ENCODE results near the gene NR2F1-AS1.

Gene NR2F1-AS1

DNA sequence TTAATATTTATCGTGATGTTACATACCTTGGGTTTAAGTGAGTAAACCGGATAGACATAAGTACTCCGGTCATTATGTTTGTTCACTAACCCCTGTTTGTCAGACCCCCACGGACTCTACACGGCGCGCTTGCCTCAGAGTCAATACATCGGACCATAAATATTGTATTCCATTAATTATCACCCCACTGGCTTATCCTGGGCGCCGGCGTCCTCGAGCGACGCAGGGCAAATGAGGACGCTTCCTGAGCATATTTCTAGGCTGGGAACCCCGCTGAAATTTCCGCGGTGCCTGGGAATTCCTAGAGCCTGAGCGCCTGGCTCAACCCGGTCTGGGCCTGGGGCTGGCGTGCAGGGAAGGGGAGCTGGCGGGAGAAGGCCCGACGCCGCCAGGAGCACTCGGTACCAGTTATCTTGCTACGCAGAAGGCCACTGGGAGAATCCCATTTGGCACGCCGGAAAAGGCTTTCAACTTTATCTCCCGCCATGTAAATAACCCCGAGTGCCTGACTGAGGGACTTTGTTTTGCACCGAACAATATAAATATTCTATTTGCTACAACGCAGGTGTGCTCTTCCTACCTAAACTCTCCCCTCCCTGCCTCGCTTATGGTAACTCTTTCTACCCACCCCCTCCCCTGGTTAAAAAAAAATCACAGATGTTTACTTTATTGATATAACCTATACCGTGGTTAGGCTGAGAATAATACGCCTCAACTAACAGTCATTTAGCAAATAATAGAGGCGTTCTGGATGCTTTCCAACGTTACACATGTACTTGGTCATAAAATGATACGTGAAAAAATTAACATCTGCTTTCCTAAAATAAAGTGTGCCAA is 21.4 kb upstream of the NR2F1-AS1 start:
- no peak for DNase-seq

DNA sequence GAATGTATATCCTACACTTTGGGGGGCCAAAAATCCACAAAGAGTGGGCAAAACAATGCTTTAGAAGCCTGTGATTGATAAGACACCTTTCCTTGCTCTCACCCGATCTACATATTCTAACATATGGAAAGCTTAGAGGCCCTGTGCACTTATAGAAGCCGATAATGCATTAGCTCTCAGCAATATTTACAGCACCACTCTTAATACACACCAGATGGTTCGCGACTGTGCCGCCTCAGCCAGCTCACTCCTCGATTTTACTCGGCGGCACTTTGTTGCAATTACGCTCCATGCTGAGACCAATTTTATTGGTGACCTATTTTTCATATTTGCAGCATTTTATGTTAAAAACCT is 20.8 kb upstream of the NR2F1-AS1 start:
- DNase-seq = no peak

DNA sequence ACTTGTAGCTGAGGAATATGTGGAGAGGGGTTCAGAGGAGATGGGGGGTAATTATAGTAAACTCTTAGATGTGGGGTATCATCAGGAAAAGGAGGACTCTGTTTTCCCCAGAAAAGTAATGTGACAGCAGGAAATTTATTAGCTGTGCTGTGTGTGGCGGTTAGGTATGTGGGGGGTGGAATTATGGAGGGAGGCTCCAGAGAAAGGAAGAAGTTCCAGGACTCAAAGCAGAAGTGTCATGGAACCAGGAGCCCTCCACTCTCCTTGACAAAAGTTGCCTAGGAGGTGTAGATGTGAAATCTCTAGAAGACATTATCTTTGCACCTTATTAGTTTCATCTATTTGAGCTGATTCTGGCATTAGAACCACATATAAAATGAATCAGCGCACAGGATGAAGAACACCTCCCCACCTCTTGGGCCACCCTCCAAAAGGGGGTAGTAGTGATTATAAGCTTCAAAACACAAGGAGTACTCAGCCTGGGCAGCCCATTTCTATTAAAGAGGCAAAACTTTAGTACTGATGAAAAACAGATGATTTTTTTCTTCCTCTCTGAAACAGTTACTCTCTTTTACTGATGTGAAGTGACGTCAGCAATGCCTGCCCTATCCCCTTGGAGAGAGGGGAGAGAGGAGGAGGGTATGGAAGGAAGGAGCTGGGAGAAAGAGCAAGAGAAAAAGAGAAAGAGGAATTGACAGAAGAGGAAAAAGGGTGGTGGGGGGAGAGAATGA is 20.2 kb upstream of the NR2F1-AS1 start:
- no peak for DNase-seq

DNA sequence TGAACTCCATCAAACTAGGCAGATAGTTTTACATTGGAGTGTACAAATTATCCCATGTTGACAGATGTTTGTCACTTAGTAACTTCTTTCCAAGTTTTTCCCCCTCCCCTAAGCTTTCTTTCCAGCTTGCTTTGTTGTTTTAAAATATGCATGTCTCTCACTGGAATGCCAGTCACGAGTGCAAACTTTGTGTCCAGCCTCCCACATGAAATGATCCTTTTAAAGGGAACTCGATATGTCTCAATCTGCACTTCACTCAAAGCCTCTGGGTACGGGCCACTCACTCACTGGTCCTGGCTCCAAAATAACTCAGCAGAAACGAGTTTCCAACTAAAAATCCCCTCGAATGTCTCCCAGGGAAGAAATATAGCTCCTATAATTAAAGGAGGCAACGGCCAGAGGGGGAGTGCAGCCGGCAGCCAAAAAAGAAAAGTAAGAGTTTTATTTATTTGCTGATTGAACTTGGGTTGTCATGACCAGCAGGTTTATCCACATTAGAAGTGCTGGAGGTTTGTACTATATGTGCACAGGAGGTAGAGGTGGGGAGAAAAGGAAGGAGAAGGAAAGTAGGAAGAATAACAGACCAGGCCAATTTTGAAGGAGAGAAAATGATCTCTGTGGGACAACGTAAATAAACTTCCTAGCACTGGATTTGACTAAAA is 19.5 kb upstream of the NR2F1-AS1 start:
- DNase-seq = no peak

DNA sequence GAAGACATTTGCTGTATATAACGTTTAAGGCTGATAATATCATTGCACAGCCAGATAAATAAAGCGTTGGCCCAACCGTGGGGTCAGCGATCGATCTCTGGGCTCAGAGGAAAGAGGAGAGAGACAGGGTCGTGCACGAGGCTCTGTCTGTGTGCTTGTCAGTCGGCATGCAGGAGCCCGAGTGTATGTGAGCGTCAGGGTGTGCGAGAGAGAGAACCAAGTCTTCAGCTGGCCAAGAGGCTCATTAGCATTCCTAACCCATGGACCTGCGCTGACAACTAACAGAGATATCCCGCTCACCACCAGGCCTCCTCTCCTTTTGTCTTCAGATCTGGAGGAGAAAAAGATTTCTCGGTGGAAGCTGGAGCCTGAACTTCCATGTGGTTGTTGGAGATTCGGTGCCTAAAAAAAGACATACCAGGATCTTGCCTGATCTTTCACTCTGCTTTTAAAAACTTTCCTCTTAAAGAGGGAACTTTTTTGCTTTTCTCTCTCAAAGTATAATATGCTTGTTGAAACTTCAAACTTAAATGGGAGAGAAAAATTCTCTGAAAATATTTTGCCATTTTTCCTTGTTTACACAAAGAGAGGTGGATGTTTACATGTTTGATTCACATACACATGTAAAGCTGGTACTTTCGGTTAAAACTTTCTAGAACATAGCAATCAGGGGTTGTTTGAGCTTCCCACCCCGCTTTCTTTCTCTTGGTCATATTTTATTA is 18.5 kb upstream of the NR2F1-AS1 start:
- DNase-seq = no peak

DNA sequence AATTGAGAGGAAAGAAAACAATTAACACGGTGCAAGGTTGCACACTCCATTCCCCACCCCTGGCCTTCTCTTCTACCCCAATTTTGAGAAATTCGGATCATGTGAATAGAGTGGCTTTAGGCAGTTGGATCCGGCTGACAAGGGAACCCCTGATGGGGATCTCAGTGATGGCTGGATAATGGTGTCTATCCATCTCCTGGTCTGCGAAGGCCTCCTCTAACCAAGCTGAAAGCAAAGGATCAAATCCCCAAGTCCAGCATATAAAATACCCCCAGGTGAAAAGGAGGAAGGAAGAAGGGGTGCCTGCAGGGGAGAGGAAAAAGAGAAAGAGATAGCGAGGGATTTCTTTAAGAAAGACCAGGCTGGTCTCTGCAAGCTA is 18.0 kb upstream of the NR2F1-AS1 start:
- DNase-seq = no peak

DNA sequence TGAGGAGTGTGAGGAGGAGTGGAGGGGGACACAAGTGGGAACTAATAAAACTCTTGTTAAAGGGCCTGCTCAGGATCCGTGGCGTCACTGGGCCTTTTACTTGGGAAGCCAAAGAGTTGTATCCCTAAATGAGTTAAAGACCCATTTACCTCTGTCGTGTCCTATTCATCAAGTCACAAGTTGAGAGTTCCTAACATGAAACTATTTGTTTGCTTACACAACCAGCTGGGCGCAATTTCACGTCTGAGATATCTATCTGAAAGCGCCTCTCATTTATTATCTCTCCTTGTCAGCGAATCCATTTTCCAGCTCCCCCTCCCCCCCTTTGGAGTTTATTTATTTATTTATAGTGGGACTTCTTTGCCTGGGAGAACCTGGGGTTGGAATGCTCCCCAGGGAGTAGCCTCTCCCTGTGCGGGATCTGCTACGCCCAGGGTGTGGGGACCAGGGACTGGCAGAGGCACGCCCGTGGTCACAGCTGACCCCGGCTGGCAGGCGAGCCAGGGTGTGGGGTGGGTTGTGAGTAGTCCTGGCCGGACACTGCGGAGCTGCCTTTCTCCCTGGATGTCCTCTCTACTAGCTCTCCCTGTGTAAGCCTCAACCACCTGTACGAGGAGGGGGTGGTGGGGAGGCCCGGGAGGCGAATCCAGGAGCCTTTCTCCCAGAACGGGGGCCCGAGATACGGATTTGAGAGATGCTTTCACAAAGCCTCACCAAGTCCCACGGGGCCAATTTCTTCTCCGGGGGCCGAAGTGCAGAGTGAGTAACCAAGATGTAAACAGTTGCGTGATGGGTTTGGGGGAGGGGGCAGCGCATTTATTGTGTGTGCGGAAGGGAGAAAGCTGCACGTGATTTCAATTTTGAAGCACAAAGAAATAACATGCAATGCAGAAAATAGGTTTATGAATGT is 17.3 kb upstream of the NR2F1-AS1 start:
- no peak for DNase-seq

DNA sequence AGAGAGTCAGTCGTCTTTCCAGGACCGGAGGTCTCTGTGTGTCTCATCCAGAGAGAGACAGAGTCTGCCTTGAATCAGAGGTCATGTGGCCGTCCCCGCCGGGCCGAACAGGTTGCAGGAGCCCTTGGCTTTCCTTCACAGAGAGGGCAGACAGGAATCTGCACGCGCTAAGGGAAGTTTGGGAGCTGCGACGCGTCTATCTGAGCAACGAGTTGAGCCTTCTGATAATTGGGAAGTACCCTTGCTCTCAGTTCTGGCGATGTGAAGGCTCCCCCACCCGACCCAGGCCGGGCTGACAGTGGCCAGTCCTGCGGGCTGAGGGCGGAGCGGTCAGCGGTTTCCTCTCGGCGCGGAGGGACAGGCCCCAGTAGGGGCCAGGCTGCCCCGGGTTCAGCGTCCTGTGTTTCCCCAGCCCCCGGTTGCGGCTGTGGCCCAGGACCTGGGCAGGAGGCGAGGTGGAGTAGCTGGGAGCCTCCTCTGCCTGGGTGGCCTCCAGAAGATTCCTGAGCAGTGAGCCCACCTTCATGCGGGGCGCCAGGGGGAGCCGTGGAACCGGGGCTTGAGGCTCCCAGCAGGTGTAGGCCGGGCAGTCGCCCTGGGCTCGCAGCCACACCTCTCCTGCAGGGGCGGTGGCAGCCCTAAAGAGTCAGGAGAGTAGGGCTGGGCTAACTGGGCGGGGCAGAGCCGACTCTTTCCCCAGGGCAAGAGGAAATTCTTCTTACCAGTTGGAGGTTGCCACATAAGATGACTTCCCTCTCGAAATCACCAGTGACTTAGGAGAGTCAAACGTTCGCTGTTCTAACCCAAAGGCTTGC is 15.9 kb upstream of the NR2F1-AS1 start:
- DNase-seq = no peak

DNA sequence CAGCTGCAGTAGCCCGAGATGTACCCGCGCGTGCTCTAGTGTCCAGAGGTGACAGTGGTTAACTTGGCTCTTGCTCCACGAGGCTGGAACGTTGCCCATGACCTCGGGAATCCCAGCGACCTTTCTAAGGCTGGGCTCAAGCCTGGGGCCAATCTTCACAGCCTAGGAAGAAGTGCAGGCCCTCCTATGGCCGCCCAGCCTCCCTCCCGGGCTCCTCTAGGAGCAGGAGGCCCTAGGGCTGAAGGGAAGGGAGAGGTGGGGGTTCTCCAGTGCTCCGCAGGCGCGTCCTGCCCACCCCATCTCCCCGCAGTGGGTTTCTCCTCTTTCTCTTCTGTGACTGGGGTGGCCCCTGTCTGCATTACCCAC is 15.3 kb upstream of the NR2F1-AS1 start:
- DNase-seq = no peak

DNA sequence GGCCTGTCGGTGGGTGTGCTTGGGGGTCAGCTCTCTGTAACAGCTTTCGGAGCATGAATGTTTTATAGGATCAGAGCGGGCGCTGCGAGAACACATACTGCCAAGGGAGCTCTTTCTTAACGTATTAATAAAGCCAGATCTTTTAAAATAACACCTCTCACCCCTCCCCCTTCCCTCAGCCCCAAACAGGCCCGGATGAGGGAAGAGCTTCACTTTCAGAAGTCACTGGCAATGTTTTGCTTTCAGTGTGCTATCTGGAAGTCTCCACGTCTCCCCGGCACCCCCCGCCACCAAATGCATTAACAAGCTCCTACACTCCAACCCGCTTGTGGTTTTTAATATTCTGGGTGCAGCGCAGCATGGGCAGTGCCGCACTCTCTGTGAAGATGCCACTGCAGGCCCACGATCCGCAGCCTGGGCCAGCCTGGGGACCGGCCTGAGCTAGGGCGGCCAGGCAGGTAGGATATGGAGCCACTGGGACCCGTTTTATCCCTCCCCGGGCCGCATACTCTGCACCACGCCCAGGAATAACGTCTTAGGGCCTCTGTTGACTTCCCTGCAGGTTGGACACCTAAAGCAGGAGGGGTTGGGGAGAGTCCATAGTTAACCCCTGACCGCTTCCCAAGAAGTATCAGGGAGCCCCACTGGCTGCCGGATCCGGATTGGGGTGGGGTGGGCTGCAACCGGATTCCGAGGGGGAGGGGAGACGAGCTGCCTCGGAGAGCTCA is 14.6 kb upstream of the NR2F1-AS1 start:
- DNase-seq = no peak

DNA sequence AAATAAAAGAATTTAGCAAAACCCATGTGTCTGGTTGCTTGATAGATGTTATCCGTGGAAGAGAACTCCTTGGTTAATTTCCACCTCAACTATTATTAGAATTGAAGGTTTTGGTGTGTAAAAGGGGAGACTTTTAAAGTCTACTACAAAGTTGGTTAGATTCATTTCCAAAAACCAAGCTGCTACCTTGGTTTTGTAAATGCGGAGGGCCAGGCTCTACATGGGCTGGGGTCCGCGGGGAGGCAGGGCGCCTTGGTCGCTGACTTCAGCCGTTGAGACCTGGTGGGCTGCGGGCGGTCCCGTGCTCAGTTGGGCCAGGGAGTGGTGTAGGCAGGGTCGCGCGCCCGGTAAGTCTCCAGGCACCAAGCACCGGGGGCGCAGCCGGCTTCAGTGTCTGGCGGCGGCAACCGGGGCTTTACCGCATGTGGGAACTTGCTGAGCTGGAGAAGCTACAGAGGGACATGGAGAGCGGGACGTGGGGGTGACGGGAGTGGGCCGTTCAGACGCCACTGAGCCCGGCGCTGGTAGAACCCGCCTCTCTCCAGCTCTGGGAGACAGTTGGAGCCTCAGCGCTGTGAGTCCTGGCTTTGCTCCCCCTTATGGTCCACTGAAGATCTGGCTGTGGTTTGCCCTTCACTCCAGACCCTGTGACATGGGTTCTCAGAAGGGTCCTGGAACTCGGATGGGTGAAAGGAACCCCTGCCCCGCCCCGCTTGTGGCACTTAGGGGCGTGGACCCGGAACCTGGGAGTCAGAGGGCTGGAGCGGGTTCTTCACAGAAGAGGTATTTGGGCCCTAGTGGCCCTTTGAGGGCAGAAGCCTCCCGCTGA is 13.8 kb upstream of the NR2F1-AS1 start:
- no peak for DNase-seq

DNA sequence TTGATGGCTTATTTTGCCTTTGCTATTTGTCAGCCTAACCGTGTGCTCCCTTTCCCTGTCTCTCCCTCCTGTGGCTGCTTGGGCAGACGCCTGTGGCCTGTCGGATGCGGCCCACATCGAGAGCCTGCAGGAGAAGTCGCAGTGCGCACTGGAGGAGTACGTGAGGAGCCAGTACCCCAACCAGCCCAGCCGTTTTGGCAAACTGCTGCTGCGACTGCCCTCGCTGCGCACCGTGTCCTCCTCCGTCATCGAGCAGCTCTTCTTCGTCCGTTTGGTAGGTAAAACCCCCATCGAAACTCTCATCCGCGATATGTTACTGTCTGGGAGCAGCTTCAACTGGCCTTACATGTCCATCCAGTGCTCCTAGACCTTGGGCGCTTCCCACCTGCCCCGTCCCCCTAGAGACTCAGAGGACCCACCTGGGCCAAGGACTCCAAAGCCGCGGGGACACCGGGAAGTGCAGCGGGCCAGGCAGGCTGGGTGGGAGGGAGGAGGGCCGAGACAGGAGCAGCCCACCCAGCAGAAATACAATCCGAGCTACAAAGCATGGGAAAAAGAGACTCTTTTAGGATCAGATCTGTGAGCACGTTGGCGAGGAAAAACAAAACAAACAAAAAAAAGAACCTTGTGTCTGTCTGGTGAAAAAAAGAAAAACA is 12.6 kb upstream of the NR2F1-AS1 start:
- DNase-seq = no peak

DNA sequence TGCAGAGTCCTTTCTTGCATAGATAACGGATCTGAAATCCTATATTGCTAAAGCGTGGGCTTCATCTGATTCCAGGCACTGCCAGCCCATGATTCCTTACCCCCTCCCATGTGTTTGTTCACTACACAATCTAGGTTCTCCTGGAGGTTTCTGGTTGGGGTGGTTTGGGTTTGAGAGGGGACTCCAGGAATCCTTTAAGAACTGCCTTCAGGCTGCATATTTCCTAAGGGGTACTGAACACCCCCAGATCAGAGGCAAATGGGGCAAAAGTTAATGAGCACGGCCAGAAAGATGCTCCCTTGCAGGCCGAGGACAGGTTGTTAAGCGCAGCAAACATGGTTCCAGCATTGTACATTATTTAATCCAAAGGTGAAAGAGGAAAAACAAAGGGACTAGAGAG is 11.9 kb upstream of the NR2F1-AS1 start:
- no peak for DNase-seq

DNA sequence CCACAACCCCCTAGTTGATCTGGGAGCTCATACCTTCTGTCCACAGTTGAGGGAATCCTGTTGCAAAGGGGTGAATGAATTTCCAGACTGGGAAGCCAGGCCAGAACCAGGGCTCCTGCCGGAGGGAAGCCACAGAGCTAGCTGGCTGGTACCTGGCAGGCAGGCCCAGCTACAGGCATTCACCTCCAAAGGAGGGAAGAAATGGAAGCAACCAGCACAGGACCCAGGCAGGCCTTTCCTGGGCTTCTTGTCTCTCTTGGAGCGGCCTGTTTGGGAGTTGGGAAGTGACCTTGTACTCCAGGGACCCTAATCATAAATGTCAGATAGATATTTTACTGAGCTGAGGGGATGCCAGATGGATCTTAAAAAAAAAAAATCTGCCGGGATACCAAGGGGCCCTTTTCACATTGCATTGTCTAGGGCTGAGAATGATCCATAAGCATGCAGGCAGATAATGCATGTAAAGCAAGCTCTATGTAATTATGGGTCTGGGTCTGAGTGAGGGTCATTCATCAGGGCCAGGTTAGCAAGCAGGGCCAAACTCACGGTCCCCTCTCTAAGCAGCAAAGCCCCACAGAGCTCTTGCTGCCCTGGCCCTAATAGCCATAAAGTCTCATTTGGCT is 10.4 kb upstream of the NR2F1-AS1 start:
- DNase-seq = no peak

DNA sequence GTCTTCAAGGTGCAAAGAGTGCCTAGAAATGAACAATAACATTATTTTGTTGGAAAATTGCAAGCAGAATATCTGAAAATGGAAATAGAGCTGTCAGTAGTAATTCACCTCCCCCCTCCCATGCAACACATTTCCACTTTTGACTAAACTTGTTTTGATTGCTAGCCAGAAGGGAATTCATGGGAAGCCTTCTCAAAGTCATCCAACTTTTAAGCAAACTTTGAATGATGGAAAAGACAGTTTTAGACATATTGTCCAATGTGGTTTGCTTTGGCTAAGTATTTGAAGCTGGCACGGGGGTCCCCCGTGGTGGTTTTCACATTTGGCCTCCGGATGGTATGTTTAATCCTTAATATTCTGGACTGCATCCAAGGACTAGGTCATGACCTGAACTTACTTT is 9.5 kb upstream of the NR2F1-AS1 start:
- DNase-seq = no peak

DNA sequence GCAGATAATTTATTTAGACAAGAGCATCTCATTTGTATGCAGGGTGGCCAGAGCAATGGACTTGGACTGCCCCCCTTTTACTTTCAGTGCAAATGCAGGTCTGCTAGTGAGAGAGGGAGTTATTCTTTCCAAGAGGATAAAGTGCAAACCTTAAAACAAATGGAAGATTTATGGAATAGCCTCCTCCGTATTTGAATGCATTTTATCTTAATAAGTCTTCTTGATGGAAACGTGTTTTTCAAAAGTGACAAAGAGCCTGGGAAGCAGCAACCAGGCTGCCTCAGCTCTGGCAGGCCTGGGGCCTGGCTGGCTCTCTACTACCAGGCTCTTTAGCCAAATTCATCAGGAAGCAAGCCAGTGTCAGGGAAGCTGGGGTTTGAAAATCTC is 8.8 kb upstream of the NR2F1-AS1 start:
- no peak for DNase-seq

DNA sequence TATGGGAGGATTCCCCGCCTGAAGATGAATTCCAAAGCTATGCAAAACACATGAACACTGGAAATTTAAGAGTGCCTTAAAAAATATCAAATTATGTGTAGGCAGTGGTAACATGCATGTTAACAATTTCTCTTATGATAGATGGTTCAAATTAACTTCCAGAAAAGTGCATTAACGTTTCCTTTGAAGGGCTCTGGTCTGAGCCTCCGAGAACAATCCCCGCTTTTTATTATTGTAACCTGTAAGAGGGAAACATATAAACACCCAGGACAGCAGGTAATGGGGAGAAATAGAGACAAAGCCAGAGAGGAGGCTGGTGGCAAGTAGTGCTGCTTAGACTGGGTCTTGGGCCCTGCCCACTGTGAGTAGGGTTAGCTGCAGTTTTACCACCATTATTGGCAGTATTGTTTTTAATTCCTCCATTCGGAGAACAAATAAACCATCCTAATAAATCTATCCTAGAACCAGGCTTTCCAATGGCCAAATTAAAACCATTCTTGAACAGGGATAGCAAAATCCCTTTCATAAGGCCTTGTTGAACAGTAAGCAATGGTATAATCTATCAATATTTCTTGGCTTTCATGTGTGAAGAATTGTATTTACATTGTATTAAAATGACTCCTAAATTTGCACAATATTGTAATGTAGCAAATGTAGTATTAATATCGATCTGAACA is 8.3 kb upstream of the NR2F1-AS1 start:
- no peak for DNase-seq
